NCI-H1048 (cell line): ENCODE results near the gene PARD3.
"Not testable (repeated sequence)": the region's sequence is repeated elsewhere in the genome, so short reads cannot be mapped to it uniquely, and the experiment has no call there.

Experiments used
- DNase-seq: peaks from one replicate; lab custom pipeline; 2025; lab: John Stamatoyannopoulos, UW

The PARD3 gene

GRCh38 chr10:34098821-34099567, 716.1 kb downstream of the PARD3 start:
- DNase-seq = no peak

DNA sequence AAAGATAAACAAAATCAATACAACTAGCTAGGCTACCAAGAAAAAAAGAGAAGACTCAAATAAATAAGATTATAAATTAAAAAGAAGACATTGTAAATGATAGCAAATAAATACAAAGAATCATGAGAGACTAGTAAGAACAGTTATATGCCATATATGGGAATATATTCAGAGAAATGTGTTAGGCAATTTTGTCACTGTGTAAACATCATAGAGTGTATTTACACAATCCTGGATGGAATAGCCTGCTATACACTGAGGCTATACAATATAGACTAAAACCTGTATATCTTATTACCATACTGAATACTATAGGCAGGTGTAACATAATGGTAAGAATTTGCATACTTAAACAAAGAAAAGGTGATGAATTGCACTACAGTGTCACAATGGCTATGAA, 717.4 kb downstream of the PARD3 start:
- DNase-seq = no peak

GRCh38 chr10:34094961-34095360, 720.1 kb downstream of the PARD3 start:
- DNase-seq = no peak

DNA sequence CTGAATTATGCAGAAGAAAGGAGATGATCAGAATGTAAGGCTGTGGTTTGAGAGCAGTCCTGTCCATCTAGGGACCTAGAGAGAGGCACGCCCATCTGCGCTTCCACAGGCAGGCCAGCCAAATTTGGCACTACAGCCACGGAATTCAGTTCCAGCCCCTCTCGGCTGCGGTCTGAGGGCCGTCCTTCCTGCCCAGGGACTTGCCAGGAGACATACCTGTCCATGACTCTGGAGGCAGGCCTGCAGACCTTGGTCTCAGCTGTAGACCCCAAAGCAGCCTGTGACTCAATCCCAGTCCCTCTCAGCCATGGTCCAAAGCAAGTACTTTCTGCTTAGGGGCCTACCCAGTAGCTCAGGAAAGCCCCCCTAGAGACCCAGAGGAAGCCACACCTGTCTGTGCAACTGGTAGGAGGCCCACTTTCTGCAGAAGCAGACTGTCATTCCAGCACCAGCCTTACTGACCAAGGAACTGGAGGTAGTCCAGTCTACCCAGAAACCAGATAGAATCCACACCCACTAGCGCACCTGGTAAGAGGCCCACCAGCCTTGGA, 720.9 kb downstream of the PARD3 start:
- no peak for DNase-seq

DNA sequence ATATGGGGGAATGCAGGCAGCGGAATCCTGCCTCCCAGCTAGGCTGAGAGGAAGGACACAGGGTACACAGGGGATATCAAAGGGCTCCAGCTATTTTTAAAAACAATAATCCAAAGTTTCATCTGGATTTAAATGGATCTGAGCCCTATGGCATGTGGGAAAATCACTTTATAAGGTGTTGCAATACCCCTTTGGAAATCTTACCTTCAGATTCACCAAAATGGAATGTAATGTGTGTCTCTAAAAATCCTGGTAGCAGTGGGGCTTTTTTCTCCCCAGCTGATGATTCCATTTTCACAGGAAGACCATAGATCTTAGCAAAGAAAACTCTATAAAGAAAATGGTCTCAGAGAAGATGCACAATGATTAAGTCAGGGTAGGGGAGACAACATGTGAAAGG, 722.2 kb downstream of the PARD3 start:
- DNase-seq = no peak

DNA sequence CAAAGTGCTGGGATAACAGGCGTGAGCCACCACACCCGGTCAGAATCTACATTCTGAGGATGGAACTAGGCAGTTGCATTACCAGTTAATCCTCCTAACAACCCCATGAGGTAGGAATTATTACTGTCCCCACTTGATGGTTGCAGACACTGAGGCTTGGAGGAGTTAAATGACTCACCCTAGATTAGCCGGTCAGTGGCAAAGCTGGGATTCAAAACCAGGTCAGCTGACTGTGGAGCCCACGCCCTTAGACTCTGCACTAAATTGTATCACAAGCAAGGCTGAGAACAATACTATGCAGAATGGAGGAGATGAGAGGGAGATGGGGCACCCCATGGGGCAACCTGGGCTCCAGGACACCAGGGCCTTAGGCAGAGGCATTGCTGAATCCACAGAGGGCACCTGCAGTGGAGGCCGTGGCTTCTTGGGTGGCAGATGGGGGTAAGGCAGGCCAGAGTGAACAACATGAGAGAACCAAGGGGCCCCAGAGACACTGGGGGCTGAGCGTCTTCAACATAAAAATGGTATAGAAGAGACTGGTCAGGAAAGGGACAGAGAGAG, 723.4 kb downstream of the PARD3 start:
- DNase-seq = no peak

DNA sequence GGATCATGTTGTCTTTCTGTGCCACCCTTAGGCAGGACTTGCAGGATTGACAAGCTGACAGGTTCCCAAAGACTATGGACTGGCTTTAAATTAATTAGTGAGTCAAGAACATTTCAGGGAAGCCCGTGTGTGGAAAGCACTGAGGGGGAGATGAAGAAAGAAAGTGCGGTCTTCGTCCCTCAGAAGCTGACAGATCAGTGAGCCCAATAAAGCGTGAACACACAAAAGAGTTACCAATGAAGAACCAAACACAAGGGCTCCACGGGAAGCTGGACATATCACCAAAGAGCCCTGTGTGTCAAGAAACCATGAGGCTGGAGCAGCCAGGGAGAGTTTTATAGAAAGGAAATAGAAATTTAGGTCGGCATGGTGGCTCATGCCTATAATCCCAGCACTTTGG, 725.8 kb downstream of the PARD3 start:
- no peak for DNase-seq

- DNase-seq = no peak
These were observed 726.8 kb downstream of the PARD3 start for GRCh38 chr10:34088208-34088794.

DNA sequence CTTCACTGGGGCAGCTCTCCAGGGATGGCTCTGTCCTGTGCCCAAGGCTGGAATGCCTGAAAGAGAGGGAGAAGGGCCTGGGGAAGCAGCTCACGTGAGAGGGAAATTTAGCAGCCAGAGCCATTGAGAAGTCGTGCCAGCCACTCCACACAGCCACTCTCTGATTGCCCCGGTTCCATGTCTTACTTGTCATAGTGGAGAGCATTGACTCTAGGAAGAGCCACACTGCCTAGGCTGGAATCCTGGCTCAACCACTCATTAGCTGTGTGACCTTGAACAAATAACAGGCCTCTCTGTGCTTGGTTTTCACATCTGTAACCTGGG, 728.0 kb downstream of the PARD3 start:
- DNase-seq = no peak

GRCh38 chr10:34083567-34083966, 731.5 kb downstream of the PARD3 start:
- no peak for DNase-seq

- DNase-seq = no peak
These were observed 733.1 kb downstream of the PARD3 start for GRCh38 chr10:34081948-34082347.

- no peak for DNase-seq
These were observed 733.8 kb downstream of the PARD3 start for GRCh38 chr10:34081347-34081743.

- DNase-seq = no peak
These were observed 734.4 kb downstream of the PARD3 start for GRCh38 chr10:34080485-34081346.

GRCh38 chr10:34079702-34080484, 735.2 kb downstream of the PARD3 start:
- no peak for DNase-seq

- DNase-seq = no peak
These were observed 736.2 kb downstream of the PARD3 start for GRCh38 chr10:34078745-34079470.

DNA sequence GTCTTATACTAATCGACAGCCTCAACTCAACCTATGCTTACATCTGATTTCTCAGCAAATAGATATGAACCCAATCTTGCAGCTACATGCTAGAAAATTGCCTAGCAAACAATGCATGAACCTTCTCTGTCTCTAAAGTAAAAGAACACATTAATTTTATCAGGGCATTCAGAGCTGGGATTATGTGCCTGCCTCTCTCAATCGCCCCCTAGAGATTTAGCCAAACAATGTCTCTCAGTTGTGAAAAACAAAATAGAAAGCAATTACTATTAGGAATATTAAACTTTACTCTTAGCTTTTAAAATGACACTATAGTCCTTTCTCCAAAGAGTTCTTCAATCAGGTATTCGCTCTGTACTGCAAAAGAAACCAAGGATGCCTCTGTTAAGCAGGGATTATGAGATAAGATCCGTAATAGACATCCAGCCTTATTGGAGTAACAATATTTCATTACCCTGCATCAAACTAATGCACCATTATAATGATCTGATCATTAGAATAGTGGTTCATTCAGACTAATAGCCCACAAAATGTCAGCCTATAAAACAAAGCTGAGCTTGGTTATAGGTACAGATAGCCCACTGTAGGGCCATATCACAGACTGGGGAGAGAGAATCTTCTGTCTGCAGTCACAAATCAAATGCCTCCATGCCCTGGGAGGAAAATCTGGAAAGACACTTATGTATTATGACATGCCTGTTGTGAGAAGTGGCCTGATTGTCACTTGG, 736.9 kb downstream of the PARD3 start:
- no peak for DNase-seq

DNA sequence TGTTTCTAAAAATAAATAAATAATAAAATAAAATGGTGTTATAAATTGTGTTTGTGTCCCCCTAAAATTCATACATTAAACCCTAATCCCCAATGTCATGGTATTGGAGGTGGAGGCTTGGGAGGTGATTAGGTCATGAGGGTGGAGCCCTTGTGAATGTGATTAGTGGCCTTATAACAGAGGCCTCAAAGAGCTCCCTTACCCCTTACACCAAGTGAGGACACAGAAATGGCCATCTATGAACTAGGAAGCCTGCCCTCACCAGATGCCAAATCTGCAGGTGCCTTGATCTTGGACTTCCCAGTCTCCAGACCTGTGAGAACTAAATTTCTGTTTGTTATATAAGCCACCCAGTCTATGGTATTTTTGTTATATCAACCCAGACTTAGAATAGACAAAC, 738.7 kb downstream of the PARD3 start:
- DNase-seq = no peak

DNA sequence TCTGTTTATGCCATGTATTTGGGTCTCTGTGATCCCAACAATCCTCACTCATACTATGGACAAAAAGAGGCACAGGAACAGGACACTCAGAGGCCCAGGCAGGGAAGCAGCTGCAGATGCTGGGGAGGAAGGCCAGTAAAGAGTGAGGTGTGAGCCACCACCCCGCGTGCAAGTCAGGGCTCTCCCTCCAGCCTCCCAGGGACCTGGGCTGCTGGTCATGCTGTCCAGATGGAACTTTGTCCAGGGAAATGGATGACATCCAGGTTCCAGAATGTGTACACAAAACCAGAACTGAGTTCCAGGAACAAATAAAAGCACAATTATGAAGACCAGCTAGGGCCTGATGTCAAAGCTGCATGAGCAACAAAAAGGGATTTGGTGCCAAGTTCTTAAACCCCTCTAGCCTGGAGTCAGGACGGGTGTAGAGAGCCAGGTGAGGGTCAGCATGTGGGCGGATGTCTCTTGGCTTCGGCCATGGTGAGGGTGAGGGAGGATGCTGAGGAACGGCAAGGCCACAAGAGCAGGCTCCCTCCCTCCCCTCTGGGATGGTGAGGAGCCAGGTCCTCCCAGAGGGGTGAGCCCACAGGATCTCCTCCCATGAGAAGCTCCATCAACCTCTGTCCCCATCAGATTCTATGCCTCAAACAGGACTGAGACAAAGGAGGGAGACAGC, 739.7 kb downstream of the PARD3 start:
- no peak for DNase-seq

- DNase-seq = no peak
These were observed 741.0 kb downstream of the PARD3 start for GRCh38 chr10:34074051-34074450.

GRCh38 chr10:34067741-34068140, 747.4 kb downstream of the PARD3 start:
- DNase-seq = not testable (repeated sequence)
